Measurements from ENCODE around the gene UCK2.

The UCK2 gene

DNA sequence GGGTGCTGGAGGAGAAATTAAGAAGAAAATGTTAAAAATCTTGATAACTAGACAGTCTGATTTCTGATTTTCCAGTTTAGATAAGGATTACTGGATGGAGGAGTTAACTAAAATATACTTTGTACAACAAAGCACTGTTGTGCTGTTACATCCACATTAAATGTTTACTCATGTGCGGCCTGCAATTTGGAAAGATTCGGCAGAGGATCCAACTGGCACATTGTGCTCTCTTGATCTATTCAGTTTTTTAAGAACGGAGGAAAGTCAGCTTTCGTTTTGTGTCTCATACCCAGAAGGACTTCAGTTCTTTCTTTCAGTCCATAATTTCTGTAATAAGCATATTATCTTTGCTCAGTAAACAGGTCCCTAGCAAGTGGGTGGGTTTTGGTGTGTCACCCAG lies 52.5 kb downstream of the UCK2 start:
- no peak for DNase-seq (ENCODE audit: low read depth in 2 of 2)

DNA sequence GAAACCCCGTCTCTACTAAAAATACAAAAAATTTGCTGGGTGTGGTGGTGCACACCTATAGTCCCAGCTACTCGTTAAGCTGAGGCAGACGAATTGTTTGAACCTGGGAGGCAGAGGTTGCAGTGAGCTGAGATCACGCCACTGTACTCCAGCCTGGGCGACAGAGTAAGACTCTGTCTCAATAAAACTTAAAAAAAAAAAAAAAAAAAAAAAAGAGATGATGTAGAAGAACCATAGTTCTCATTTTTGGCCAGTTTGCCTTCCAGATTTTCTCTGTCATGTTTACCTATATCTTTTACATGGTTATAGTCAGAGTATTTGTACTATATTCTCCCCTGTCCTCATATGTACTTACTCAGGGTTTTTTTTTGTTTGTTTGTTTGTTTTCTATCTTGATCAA lies 53.6 kb downstream of the UCK2 start:
- DNase-seq (ENCODE audit: low read depth in 2 of 2), result no peak

DNA sequence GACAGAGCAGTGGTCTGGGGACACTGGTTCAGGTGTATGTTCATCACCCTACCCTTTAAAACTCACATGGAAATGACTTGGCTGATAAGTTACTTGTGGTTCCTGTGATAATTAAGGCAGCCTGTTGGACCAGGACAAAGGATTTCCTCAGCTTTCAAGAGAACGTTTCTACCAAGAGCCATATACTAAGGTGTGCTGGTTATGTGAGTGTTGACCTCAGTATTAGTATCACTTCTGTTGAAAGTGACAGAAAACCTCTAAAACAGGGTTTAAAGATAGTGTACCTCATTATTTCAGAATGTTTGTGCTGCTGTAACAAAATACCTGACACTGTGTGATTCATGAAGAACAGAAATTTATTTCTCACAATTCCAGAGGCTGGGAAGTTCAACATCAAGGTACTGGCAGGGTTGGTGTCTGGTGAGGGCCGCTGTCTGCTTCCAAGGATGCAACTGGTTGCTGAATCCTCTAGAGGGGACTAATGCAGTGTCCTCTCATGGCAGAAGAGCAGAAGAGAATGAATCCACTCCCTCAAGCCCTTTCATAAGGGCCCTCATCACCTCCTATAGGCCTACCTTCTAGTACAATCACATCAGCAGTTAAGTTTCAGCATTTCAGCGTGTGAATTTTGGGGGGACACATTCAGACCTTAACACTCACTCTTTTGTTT lies 54.9 kb downstream of the UCK2 start:
- no peak for DNase-seq (ENCODE audit: low read depth in 2 of 2)

DNA sequence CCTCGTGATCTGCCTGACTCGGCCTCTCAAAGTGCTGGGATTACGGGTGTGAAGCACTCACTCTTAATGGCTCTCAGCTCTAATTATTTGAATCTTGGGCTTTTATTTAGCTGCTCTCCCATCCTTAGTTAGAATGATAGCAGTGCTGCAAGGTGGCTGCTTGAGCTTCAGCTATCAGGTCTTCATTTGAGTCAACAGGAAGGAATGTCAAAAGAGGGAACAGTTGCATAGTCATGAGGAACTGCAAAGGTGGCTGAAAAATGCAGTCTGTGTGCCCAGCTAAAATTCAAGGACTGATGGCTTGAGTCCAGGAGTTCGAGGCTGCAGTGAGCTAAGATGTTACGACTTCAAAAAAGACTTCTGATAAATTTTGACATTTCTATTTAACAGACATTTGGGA lies 55.6 kb downstream of the UCK2 start:
- no peak for DNase-seq (ENCODE audit: low read depth in 2 of 2)

DNA sequence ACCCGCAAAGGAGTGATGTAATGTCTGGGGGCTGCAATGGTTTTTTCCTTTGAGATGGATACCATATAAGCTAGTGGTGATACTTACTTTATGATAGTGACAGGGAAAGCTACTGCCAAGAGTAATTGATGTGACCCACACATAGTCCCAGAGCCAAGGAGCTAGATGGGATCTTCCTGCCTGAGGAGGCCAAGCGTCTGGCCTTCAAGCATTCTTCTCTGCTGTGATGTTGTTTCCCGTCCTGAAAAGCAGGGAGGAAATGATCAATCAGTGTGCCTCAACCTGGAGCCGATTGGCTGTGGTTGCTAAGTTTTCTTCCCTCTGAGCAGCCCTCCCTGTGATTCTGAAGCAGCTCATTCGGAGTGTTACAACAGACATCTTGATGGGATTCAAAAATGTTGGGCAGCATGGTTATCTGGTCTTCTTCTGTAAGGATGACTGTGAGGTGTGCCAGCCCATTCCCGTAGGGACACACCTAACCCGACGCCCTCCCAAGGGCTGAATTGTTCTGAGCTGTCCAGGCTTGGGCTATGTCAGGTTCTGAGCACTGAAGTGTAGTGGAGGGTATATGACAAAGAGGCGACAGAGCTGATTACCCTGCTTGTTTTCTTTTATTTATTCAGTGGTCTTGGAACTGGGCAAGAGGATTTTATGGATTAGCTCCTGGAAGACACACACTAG lies 56.7 kb downstream of the UCK2 start:
- no peak for DNase-seq (ENCODE audit: low read depth in 2 of 2)

DNA sequence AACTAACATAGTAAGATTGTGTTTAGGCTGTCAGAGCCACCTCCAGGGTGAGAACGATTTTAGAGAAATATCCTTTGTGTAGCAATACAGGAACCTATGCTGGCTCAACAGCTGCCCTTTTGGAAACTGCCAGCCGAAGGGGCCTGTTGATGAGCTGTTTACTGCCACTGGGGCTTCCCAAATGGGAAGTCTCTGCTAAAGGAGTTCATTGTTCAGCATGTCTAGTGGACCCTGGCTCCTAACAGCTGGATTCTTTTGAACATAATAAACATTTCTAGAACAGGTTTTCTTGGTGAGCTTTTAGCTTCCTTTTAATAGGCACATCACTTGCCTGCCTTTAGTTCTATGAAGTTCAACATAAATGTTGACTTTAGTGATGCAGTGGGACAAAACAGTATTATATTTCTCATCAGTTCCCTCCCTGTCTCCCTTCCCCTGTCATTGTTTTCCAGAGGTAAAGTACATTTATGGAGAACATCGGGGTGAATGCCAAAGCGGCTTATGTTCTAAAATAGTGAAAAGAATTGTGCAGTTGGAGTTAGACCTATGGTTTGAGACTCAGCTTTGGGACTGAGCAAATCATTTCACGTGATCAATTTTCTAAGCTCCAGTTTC lies 57.4 kb downstream of the UCK2 start:
- DNase-seq (ENCODE audit: low read depth in 2 of 2), result no peak

DNA sequence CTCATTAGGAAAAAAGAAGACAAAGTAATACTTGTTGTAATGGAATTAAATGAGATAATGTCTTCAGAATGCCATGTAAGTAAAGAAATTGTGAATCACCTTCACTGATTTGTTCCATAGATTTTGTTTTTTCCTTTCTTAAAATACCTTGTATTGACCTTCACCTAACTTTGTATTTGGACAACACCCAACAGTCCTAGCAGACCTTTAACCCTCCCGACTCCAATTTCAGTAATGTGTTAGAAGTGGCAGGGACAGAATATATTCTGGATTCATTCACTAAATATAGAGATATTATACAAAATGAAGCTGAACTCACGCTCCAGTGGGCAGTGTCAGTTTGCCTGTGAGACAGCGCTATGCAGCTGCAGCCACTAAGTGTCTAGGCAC lies 57.9 kb downstream of the UCK2 start:
- DNase-seq (ENCODE audit: low read depth in 2 of 2), result no peak

DNA sequence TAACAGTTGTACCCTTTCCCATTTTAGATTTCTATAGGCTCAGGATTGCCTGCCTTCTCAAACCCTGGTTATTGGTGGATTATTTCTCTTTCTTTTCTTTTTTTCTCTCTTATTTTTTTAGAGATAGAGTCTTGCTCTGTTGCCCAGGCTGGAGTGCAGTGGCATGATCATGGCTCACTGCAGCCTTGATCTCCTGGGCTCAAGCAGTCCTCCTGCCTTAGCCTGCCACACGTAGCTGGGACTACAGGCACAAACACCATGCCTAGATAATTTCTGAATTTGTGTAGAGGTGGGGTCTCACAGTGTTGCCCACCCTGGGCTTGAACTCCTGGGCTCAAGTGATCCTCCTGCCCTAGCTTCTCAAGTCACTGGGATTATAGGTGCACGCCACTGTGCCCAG lies 58.8 kb downstream of the UCK2 start:
- DNase-seq (ENCODE audit: low read depth in 2 of 2), result no peak

DNA sequence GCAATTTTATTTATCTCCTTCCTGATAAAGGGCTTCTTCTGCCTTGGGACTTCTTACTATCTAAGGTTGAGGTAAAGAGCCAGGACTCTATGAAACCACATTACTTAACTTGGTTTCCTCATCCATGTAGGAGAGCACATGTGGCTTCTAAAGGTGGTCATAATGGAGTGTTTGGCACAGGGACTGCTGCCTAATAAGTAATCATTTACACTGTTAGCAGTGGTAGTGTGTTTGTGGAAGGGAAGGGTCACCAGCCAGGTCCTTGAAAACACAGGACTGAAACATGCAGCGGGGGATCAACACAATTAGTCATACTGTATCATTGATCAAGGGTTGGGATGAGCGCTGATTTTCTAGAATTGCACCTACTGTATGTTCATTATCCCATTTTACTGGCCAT lies 59.6 kb downstream of the UCK2 start:
- no peak for DNase-seq (ENCODE audit: low read depth in 2 of 2)

DNA sequence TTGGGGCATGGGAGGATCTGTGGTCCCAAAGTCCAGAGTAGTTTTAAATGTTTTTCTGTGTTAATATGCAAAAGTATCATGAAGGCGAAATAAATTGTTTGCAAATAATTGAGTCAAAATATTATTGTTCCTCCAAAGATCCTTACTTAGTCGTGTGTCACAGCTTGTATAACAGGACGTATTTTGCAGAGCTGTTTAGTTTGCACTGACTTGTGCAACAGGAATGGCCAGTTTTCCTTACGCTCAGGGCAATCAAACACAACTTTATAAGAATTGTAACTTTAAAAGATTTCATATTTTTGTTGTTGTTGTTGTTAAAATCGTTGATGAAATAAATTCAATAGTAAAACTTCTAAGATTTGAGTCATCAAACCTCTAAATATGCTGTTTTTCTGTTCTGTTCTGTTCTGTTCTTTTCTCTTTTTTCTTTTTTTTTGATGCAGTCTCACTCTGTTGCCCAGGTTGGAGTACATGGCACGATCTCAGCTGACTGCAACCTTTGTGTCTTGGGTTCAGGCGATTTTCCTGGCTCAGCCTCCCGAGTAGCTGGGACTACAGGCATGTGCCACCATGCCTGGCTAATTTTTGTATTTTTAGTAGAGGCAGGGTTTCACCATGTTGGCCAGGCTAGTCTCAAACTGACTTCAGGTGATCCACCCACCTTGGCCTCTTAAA lies 60.6 kb downstream of the UCK2 start:
- DNase-seq (ENCODE audit: low read depth in 2 of 2), result no peak

DNA sequence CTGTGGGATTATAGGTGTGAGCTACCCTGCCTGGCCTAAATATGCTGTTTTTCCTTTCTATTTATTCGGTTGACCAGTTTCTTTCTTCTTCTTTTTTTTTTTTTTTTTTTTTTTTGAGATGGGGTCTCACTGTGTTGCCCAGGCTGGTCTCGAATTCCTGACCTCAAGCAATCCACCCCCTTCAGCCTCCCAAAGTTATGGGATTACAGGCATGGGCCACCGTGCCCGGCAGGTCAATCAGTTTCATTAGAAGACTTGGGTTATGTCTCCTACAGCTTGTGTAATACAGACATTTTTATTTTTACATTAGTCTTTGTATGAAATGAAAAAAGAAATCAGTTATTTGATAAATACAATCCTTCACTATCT lies 61.1 kb downstream of the UCK2 start:
- DNase-seq (ENCODE audit: low read depth in 2 of 2), result no peak

DNA sequence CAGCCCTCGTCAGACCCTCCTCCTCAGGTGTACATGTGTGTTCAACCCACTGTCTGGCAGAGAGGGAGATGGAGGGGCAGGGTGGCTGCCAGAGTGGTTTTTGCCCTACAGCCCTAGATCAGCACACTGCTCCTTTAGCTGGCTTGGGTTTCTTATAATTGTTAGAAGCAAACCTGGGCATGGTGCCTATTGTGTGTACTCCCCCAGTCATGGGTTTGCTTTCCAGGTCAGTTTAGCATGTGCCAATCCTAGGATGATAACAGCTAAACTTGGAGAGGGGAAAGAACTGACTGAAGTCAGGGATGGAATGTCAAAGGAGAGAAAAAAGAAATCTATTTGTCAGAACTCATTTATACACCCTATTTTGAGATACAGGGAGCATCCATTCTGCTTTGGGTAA lies 63.3 kb downstream of the UCK2 start:
- DNase-seq (ENCODE audit: low read depth in 2 of 2), result no peak

DNA sequence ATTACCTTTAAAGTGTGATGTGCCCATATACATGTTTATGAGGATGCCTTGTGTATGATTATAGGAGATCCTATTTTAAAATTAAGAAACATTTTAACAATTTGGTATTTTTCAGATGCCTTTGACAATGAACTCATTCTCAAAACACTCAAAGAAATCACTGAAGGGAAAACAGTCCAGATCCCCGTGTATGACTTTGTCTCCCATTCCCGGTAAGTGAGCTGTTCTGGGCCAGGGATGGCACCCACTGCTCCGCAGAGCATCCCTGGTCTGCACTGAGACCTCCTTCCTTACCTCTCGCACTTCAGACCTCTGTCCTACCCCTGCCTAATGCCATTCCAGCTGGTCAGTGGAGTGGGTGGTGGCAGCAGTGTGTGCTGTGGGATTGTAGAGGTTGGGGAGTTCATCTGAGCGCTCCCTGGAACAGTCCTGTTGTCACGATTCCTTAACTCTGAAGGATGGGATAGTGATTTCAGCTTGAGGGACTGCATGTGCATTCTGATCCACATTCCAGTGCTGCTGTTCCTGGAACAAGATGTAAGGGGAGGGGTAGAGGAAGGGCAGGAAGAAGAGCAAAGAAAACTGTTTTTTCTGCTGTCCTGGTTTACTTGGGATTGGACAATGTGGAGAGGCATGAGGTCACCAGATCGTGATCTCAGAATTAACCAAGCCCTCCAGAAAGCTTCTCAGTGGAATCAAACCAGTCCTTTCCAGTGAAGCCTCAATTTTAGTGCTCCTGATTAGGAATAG lies 63.9 kb downstream of the UCK2 start:
- DNase-seq (ENCODE audit: low read depth in 2 of 2), result no peak

DNA sequence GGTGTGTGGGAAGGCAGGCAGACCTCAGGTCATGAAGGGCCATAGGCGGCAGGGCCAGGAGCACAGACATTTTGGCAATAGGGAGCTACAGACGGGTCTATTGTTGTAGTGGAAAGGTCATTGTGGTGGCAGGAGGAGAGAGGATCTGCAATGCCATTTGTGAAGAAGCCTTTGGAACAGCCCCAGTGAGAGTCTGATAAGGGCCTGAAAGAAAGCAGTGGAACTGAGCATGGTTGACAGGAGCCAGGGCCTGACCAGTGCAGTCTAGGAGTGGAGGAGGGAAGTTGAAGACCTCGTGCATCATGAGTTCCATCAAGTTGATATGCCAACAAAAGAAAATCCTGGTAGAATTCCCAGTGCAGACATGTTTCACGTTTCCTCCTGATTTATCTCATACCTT lies 65.5 kb downstream of the UCK2 start:
- DNase-seq (ENCODE audit: low read depth in 2 of 2), result no peak

DNA sequence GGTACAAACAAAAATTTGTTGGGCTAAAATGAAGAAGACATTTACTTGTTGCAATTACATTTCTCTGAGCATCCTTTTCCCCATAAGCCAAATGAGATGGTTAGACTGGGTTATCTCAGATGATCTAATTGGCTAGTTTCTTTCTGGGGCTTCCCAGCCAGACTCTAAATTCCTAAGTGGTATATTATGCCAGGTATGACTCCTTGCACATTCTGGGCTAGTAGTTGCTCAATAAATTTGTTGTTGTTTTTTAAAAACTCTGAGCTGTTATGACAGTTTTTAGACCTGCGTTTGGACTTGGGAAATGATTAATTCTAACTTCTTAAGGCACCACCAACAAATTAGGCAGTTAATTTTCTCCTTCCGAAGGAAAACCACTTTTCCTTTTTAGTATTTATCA lies 66.1 kb downstream of the UCK2 start:
- DNase-seq (ENCODE audit: low read depth in 2 of 2), result no peak

DNA sequence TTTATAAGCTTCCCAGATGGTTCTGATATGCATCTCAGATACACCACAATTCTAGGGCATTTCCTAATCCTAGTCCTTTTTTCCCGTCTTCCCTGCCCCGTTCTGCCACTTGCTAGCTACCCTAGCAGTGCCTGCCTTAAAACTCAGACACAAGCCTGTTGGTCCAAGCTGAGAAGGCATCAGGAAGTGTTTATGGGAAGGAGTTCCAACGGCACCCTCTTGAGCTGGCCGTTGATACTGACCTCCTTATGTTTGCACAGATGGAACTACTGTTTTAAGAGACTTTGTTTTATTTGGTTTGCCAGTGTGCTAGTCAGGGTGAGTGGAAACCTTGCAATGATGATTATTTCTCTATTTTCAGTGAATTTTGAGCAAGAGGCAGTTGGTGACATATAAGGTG lies 67.2 kb downstream of the UCK2 start:
- no peak for DNase-seq (ENCODE audit: low read depth in 2 of 2)

DNA sequence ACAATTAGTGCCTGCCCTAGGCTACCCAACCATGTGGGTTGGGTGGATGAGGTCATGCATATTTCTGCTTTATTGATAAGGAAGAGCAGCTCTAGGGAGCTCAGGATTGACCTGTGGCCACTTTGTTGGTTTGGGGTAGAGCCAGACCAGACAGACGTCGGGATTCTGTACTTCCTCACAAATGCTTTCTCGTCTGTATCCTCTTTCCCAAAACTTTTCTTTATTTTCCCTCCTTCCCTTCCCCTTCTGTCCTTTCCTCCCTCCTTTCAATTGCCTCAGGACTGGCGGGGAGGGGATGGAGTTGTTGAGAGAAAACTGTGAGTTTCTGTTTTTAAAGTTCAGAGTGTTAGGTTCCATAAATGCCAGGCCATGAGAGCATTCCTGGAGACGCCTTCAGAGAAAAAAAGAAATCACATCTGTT lies 68.0 kb downstream of the UCK2 start:
- no peak for DNase-seq (ENCODE audit: low read depth in 2 of 2)

DNA sequence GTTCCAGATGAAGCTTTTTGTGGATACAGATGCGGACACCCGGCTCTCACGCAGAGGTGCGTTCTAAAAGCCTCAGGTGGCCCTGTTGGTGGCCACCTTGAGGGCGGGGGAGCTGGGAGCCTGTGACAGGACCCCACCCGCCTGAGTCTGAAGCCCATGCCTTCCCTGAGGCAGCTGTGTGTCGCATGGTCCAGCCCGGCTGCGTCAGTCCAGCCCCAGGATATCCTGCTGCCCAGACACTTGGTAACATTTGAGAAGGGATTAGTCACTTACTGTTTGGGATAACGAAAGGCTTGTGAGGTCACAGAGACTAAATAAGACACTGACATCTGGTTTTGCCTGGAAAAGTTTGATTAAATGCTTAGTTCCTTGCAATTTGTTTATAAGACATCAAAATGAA lies 68.9 kb downstream of the UCK2 start:
- DNase-seq (ENCODE audit: low read depth in 2 of 2), result no peak

DNA sequence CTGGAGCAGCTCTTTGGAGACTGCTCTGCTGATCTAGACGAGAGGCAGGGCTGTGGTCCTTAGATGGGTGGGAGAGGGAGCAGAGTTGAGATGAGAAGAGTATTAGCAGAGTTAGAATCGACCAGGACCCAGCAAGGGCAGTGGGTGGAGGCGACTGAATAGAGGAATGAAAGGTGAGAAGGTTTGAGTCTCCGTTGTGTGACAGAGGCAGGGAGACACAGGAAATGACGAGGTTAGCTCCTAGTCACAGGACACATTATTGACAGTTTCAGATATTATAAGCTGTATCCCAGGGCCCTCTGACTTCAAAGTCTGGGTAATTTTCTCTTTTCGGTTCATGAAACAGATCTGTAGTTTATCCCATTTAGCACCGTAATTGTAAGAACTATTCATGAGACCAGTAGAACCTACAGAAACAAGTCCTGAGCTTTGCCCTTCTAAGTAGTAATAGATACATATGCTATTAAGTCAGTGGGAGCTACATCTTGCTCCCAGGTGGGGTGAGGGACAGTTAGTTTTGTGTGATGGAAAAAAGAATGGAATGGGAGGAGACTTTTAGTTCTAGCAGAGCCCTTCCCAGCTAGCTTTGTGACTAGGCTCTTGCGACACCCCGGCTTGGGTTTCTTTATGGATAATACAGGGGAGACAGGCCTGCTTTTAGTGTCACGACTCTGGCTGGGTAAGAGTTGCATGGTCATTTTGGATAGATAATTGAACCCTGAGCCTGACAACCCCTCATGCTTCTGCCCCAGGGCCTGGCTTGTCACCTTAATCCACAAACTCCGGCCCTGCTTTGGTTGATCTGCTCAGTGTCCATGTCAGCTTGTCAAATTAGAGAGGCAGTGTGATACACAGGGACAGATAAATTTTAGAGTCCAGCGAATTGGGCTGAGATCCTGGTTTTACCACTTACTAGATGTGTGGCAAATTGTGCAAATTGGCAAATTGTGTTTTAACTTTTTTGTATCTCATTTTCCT lies 70.2 kb downstream of the UCK2 start:
- no peak for DNase-seq (ENCODE audit: low read depth in 2 of 2)

DNA sequence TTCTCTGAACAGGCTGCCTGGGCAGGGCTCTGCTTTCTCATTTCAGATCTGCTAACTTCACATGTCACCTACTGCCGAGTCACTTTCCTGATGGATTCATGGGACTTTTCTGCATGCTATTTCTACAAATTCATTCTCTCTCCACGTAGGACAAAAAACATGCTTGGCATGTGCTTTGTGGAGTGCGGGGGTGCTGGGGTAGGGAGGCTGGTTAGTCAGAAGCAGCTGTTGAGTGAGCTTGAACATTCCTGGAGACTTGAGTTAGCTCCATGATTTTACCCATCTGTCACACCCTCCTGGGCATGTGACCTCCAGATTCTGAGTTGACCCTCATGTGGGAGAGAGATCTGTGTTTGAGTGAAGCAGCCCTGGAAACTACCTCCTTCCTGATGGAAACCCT lies 71.4 kb downstream of the UCK2 start:
- DNase-seq (ENCODE audit: low read depth in 2 of 2), result no peak

DNA sequence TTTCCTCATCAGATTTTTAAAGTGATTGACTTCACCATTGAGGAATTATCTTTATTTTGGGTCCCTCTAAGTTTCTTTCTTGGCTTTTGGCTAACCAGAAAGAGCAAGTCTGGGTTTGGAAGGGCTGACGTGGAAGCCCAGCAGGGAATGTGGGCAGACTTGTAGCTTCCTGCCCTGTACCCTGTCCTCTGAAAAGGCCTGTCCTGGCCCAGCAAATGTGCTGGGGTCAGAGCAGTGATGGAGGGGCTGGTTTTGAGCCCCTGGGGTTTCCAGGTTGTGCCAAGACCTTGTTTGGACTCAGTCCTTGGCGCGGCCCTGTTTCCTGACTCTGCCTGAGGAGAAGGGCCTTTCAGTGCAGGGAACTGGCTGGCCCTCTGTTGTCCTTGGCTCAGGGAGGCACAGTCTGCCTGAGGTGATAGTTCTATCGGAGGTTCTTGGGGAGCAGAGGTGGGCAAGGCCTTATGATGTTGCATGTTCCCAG lies 72.1 kb downstream of the UCK2 start:
- DNase-seq (ENCODE audit: low read depth in 2 of 2), result no peak

Data from stimulated activated CD8-positive, alpha-beta memory T cell treated with anti-CD3 and anti-CD28 coated beads, Interleukin-2, amount 100 ng/mL, for 48 hours (primary cell).